Activated T-cell treated with anti-CD3 and anti-CD28 coated beads for 4 hours (primary cell): ENCODE results near the gene A2ML1.
"Not testable (repeated sequence)": the region's sequence is repeated elsewhere in the genome, so short reads cannot be mapped to it uniquely, and the experiment has no call there.

Source experiments
- DNase-seq: peaks from one replicate; pipeline ENCODE4 v3.0.0-alpha.2; 2020

The A2ML1 gene

GRCh38 chr12:8911606-8912268 is 89.3 kb downstream of the A2ML1 start:
- no peak for DNase-seq

GRCh38 chr12:8912914-8913313 is 90.5 kb downstream of the A2ML1 start:
- DNase-seq: no peak

GRCh38 chr12:8913702-8914032 is 91.2 kb downstream of the A2ML1 start:
- no peak for DNase-seq

GRCh38 chr12:8914033-8914715 is 91.8 kb downstream of the A2ML1 start, which contains the start of gene PHC1:
PHC1 (plus strand) TSS chr12:8914509; CDS start chr12:8917678, 3,169 bp downstream.
- peak; percentile 68 for DNase-seq

- DNase-seq: peak; percentile 28
These were observed 92.5 kb downstream of the A2ML1 start for GRCh38 chr12:8914716-8915526.

- no peak for DNase-seq
These were observed 93.7 kb downstream of the A2ML1 start for GRCh38 chr12:8916154-8916553.

GRCh38 chr12:8917031-8917430 is 94.6 kb downstream of the A2ML1 start:
- no peak for DNase-seq

GRCh38 chr12:8917751-8918150 is 95.3 kb downstream of the A2ML1 start:
- DNase-seq: no peak

GRCh38 chr12:8919643-8920042 is 97.2 kb downstream of the A2ML1 start:
- not testable (repeated sequence) for DNase-seq

- DNase-seq: no peak
These were observed 100.1 kb downstream of the A2ML1 start for GRCh38 chr12:8922544-8922943.
